WTC11 (cell line): Measurements from ENCODE around the gene SRMS. TPM values are rescaled to one million over a fixed set of nuclear protein-coding genes. Genes with fewer than 3 reads are reported as not detected.

ENCODE experiments used
- ATAC-seq: fragments of 200-7000 bp; cut with Tn5 transposase; 2 replicates; pipeline ENCODE4 v1.10.0; 2021; ENCODE audit warnings: mild to moderate bottlenecking, moderate library complexity
- CTCF ChIA-PET: fragments of 300-600 bp; sonication (Branson Sonifier 250); formaldehyde crosslinking; loops from one replicate; lab custom pipeline; 2021; ENCODE audit warnings: antibody characterized with exemption; lab: Charles Lee
- POLR2A ChIA-PET: fragments of 350-600 bp; sonication (Branson Sonifier 250); formaldehyde crosslinking; loops from one replicate; lab custom pipeline; 2021; ENCODE audit warnings: antibody characterized with exemption; lab: Charles Lee
- DNase-seq: peaks from one replicate; pipeline ENCODE4 v3.0.0; 2021; ENCODE audit warnings: low spot score
- H3K27ac Mint-ChIP-seq: 2 replicates; pipeline ENCODE4 v1.8.0; 2021; ENCODE audit warnings: mixed read lengths
- H3K27me3 Mint-ChIP-seq: 2 replicates; pipeline ENCODE4 v1.8.0; 2021; ENCODE audit warnings: low read depth, mild to moderate bottlenecking, moderate library complexity, mixed read lengths
- H3K36me3 Mint-ChIP-seq: 2 replicates; pipeline ENCODE4 v1.8.0; 2021; ENCODE audit warnings: mixed read lengths
- H3K4me1 Mint-ChIP-seq: 2 replicates; pipeline ENCODE4 v1.8.0; 2022; ENCODE audit warnings: mixed read lengths
- H3K4me3 Mint-ChIP-seq: 2 replicates; pipeline ENCODE4 v1.8.0; 2021; ENCODE audit warnings: mild to moderate bottlenecking, moderate library complexity, mixed read lengths
- H3K9me3 Mint-ChIP-seq: 2 replicates; pipeline ENCODE4 v1.8.0; 2021; ENCODE audit warnings: mixed read lengths
- CBFB ChIP-seq: sonication (generic); formaldehyde crosslinking; IDR thresholded peaks from 2 replicates; pipeline ENCODE4 v1.8.1; 2022; ENCODE audit warnings: mild to moderate bottlenecking, low read depth, missing genetic modification reagents
- ESRRA ChIP-seq: sonication (generic); formaldehyde crosslinking; IDR thresholded peaks from 2 replicates; pipeline ENCODE4 v1.8.1; 2022; ENCODE audit warnings: mild to moderate bottlenecking, missing genetic modification reagents, borderline replicate concordance
- FOXP4 ChIP-seq: sonication (generic); formaldehyde crosslinking; IDR thresholded peaks from 2 replicates; pipeline ENCODE4 v1.8.0; 2022; ENCODE audit warnings: mild to moderate bottlenecking, missing genetic modification reagents
- MXD4 ChIP-seq: fragments of 250-450 bp; sonication (Bioruptor Pico); IDR thresholded peaks from 2 replicates; pipeline ENCODE4 v1.8.0; 2021; ENCODE audit warnings: mild to moderate bottlenecking, moderate library complexity, borderline replicate concordance
- PRRX2 ChIP-seq: fragments of 250-450 bp; sonication (Bioruptor Pico); IDR thresholded peaks from 2 replicates; pipeline ENCODE4 v1.8.0; 2021; ENCODE audit warnings: mild to moderate bottlenecking
- SMAD3 ChIP-seq: sonication (generic); formaldehyde crosslinking; IDR thresholded peaks from 2 replicates; pipeline ENCODE4 v1.8.0; 2022; ENCODE audit warnings: missing genetic modification reagents, mild to moderate bottlenecking, borderline replicate concordance
- ZNF121 ChIP-seq: sonication (generic); formaldehyde crosslinking; IDR thresholded peaks from 2 replicates; pipeline ENCODE4 v1.8.0; 2023; ENCODE audit warnings: missing genetic modification reagents
- ZNF138 ChIP-seq: sonication (generic); formaldehyde crosslinking; conservative IDR thresholded peaks from 2 replicates; pipeline ENCODE4 v1.8.1; 2022; ENCODE audit warnings: mild to moderate bottlenecking, moderate library complexity, missing genetic modification reagents
- total RNA-seq: library from RNA; stranded (reverse); gene quantifications from 3 replicates; pipeline ENCODE4 v1.2.3, GENCODE V29; 2021
- TF ChIP-seq, protein P1 (sequence below): fragments of 250-450 bp; sonication (Bioruptor Pico); IDR thresholded peaks from 2 replicates; pipeline ENCODE4 v1.9.0; 2021; ENCODE audit warnings: mild to moderate bottlenecking
- TF ChIP-seq, protein P2 (sequence below): fragments of 250-450 bp; sonication (Bioruptor Pico); IDR thresholded peaks from 2 replicates; pipeline ENCODE4 v1.9.0; 2021; ENCODE audit warnings: mild to moderate bottlenecking, borderline replicate concordance
- TF ChIP-seq, protein P3 (sequence below): sonication (generic); formaldehyde crosslinking; IDR thresholded peaks from 2 replicates; pipeline ENCODE4 v1.8.1; 2023; ENCODE audit warnings: mild to moderate bottlenecking, missing genetic modification reagents
- TF ChIP-seq, protein P4 (sequence below): fragments of 200-600 bp; IDR thresholded peaks from 2 replicates; pipeline ENCODE4 v1.8.0; 2022; ENCODE audit warnings: antibody characterized with exemption
- TF ChIP-seq, protein P5 (sequence below): sonication (generic); formaldehyde crosslinking; IDR thresholded peaks from 2 replicates; pipeline ENCODE4 v1.8.1; 2022; ENCODE audit warnings: mild to moderate bottlenecking, missing genetic modification reagents, moderate library complexity, borderline replicate concordance

The SRMS gene
- total RNA-seq, 1 experiment from 2014 or later = 0.26 TPM

DNA sequence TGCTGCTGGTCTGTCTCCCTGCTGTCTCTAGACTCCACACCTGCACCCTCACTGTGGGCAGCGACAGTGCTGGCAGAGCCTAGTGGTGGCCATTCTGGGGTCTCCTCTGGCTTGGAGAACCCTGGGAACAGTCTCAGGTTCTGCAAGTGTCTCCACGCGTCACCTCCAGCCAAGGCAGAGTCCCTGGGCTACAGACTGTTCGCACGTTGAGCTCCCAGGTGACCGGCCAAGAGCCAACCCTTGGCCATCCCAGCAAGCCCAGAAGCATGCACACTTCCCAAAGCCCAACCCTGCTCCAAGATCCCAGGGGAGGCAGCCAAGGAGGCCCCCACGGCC is 53.5 kb downstream of the SRMS start:
- ChIA-PET POLR2A (no interaction called here), CTCF (interaction anchor here (0.9 to 1.8 kb wide), 2 partner anchors 10 to 27 kb away, joined by 3 to 4 read pairs; partner anchors contain the start of gene PPDPF)
- Mint-ChIP-seq H3K27me3 (peaks cover 41% of the 10 kb centered on the region), H3K36me3 (peaks cover 16% of the 10 kb centered on the region), H3K27ac (no peak overlapping the region), H3K4me1 (peaks cover 7% of the 10 kb centered on the region), H3K9me3 (peaks cover 9% of the 10 kb centered on the region), H3K4me3 (no peak overlapping the region)
- no peak for ATAC-seq
- TF ChIP-seq, protein P1, sequence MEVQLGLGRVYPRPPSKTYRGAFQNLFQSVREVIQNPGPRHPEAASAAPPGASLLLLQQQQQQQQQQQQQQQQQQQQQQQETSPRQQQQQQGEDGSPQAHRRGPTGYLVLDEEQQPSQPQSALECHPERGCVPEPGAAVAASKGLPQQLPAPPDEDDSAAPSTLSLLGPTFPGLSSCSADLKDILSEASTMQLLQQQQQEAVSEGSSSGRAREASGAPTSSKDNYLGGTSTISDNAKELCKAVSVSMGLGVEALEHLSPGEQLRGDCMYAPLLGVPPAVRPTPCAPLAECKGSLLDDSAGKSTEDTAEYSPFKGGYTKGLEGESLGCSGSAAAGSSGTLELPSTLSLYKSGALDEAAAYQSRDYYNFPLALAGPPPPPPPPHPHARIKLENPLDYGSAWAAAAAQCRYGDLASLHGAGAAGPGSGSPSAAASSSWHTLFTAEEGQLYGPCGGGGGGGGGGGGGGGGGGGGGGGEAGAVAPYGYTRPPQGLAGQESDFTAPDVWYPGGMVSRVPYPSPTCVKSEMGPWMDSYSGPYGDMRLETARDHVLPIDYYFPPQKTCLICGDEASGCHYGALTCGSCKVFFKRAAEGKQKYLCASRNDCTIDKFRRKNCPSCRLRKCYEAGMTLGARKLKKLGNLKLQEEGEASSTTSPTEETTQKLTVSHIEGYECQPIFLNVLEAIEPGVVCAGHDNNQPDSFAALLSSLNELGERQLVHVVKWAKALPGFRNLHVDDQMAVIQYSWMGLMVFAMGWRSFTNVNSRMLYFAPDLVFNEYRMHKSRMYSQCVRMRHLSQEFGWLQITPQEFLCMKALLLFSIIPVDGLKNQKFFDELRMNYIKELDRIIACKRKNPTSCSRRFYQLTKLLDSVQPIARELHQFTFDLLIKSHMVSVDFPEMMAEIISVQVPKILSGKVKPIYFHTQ (CRISPR knock-in tag) = no peak
- TF ChIP-seq ZNF121 = no peak
- TF ChIP-seq, protein P2, sequence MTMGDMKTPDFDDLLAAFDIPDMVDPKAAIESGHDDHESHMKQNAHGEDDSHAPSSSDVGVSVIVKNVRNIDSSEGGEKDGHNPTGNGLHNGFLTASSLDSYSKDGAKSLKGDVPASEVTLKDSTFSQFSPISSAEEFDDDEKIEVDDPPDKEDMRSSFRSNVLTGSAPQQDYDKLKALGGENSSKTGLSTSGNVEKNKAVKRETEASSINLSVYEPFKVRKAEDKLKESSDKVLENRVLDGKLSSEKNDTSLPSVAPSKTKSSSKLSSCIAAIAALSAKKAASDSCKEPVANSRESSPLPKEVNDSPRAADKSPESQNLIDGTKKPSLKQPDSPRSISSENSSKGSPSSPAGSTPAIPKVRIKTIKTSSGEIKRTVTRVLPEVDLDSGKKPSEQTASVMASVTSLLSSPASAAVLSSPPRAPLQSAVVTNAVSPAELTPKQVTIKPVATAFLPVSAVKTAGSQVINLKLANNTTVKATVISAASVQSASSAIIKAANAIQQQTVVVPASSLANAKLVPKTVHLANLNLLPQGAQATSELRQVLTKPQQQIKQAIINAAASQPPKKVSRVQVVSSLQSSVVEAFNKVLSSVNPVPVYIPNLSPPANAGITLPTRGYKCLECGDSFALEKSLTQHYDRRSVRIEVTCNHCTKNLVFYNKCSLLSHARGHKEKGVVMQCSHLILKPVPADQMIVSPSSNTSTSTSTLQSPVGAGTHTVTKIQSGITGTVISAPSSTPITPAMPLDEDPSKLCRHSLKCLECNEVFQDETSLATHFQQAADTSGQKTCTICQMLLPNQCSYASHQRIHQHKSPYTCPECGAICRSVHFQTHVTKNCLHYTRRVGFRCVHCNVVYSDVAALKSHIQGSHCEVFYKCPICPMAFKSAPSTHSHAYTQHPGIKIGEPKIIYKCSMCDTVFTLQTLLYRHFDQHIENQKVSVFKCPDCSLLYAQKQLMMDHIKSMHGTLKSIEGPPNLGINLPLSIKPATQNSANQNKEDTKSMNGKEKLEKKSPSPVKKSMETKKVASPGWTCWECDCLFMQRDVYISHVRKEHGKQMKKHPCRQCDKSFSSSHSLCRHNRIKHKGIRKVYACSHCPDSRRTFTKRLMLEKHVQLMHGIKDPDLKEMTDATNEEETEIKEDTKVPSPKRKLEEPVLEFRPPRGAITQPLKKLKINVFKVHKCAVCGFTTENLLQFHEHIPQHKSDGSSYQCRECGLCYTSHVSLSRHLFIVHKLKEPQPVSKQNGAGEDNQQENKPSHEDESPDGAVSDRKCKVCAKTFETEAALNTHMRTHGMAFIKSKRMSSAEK = no peak
- TF ChIP-seq ESRRA (CRISPR knock-in tag) = no peak
- no peak for DNase-seq

- H3K27me3 Mint-ChIP-seq = peaks cover 45% of the 10 kb centered on the region
- peaks cover 9% of the 10 kb centered on the region for H3K9me3 Mint-ChIP-seq
- TF ChIP-seq, protein P3, sequence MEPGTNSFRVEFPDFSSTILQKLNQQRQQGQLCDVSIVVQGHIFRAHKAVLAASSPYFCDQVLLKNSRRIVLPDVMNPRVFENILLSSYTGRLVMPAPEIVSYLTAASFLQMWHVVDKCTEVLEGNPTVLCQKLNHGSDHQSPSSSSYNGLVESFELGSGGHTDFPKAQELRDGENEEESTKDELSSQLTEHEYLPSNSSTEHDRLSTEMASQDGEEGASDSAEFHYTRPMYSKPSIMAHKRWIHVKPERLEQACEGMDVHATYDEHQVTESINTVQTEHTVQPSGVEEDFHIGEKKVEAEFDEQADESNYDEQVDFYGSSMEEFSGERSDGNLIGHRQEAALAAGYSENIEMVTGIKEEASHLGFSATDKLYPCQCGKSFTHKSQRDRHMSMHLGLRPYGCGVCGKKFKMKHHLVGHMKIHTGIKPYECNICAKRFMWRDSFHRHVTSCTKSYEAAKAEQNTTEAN (CRISPR knock-in tag) = no peak
- TF ChIP-seq ZNF138 (CRISPR knock-in tag) (no peak), CBFB (CRISPR knock-in tag) (no peak), FOXP4 (CRISPR knock-in tag) (no peak), PRRX2 (CRISPR knock-in tag) (no peak), SMAD3 (no peak), MXD4 (no peak)
- TF ChIP-seq, protein P4, sequence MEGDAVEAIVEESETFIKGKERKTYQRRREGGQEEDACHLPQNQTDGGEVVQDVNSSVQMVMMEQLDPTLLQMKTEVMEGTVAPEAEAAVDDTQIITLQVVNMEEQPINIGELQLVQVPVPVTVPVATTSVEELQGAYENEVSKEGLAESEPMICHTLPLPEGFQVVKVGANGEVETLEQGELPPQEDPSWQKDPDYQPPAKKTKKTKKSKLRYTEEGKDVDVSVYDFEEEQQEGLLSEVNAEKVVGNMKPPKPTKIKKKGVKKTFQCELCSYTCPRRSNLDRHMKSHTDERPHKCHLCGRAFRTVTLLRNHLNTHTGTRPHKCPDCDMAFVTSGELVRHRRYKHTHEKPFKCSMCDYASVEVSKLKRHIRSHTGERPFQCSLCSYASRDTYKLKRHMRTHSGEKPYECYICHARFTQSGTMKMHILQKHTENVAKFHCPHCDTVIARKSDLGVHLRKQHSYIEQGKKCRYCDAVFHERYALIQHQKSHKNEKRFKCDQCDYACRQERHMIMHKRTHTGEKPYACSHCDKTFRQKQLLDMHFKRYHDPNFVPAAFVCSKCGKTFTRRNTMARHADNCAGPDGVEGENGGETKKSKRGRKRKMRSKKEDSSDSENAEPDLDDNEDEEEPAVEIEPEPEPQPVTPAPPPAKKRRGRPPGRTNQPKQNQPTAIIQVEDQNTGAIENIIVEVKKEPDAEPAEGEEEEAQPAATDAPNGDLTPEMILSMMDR = no peak
- TF ChIP-seq, protein P5, sequence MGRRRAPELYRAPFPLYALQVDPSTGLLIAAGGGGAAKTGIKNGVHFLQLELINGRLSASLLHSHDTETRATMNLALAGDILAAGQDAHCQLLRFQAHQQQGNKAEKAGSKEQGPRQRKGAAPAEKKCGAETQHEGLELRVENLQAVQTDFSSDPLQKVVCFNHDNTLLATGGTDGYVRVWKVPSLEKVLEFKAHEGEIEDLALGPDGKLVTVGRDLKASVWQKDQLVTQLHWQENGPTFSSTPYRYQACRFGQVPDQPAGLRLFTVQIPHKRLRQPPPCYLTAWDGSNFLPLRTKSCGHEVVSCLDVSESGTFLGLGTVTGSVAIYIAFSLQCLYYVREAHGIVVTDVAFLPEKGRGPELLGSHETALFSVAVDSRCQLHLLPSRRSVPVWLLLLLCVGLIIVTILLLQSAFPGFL (CRISPR knock-in tag) = no peak
- H3K27ac Mint-ChIP-seq = no peak overlapping the region
- H3K36me3 Mint-ChIP-seq = peaks cover 16% of the 10 kb centered on the region
- POLR2A ChIA-PET = no interaction called here
- peaks cover 7% of the 10 kb centered on the region for H3K4me1 Mint-ChIP-seq
- CTCF ChIA-PET = interaction anchor here (0.9 to 1.8 kb wide), 2 partner anchors 9 to 27 kb away, joined by 3 to 4 read pairs; partner anchors contain the start of gene PPDPF
- DNase-seq = no peak
- ATAC-seq = no peak
- H3K4me3 Mint-ChIP-seq = no peak overlapping the region
Observed at GRCh38 chr20:63493563-63494020, 54.0 kb downstream of the SRMS start.
